Lower leg skin (tissue), 3 donors: ENCODE data around the gene ZNF692.

Experiments
- CTCF ChIP-seq, 3 donors: fragments of 450-650 bp; IDR thresholded peaks; one replicate each; pipeline ENCODE4 v1.5.1; 2016; ENCODE audit warnings: antibody characterized with exemption in 3 of 3, mild to moderate bottlenecking in 3 of 3, moderate library complexity in 2 of 3
- POLR2A ChIP-seq, 2 donors: fragments of 450-650 bp; IDR thresholded peaks; one replicate each; pipeline ENCODE4 v1.6.1; 2016 to 2017; ENCODE audit warnings: antibody characterized with exemption in 2 of 2, mild to moderate bottlenecking in 1 of 2, moderate library complexity in 1 of 2

GRCh38 chr1:248844526-248844925 lies 14.4 kb downstream of the ZNF692 start:
- TF ChIP-seq POLR2A (IDR thresholded peaks at IDR 0.05) (no peak), CTCF (IDR thresholded peaks at IDR 0.05) (no peak)
